Chondrocyte (in vitro differentiated cells): Measurements from ENCODE around the gene CYB561. TPM values are rescaled to one million over a fixed set of nuclear protein-coding genes. Genes with fewer than 3 reads are reported as not detected.
A peak's percentile ranks its signal among the peaks of the same experiment; 100 is the strongest.

ENCODE experiments used
- DNase-seq: peaks from one replicate; pipeline ENCODE4 v3.0.0; 2021; ENCODE audit warnings: mixed read lengths, low spot score
- H3K27ac Mint-ChIP-seq: one replicate; pipeline ENCODE4 v1.8.0; 2021; ENCODE audit warnings: mild to moderate bottlenecking, moderate library complexity, mixed read lengths; ENCODE audit not compliant: unreplicated experiment
- H3K27me3 Mint-ChIP-seq: 2 replicates; pipeline ENCODE4 v1.8.0; 2021; ENCODE audit warnings: low read depth, mixed read lengths
- H3K36me3 Mint-ChIP-seq: 2 replicates; pipeline ENCODE4 v1.8.0; 2021; ENCODE audit warnings: low read depth, mixed read lengths
- H3K4me1 Mint-ChIP-seq: 2 replicates; pipeline ENCODE4 v1.8.0; 2021; ENCODE audit warnings: low read depth, mild to moderate bottlenecking, mixed read lengths
- H3K4me3 Mint-ChIP-seq: one replicate; pipeline ENCODE4 v1.8.0; 2021; ENCODE audit warnings: mild to moderate bottlenecking, moderate library complexity, mixed read lengths; ENCODE audit not compliant: unreplicated experiment
- H3K9me3 Mint-ChIP-seq: 2 replicates; pipeline ENCODE4 v1.8.0; 2021; ENCODE audit warnings: low read depth, mixed read lengths
- total RNA-seq: library from RNA; stranded (reverse); gene quantifications from 3 replicates; pipeline ENCODE4 v1.2.1, GENCODE V29; 2021
- TF ChIP-seq, protein P1 (sequence below): fragments of 200-600 bp; sonication (generic); IDR thresholded peaks from 2 replicates; pipeline ENCODE4 v1.5.0; 2021; ENCODE audit warnings: antibody characterized with exemption, mild to moderate bottlenecking, moderate library complexity

Gene CYB561
- total RNA-seq, 1 donor from 2014 or later: 10.1 TPM

- DNase-seq: no peak
- TF ChIP-seq, protein P1, sequence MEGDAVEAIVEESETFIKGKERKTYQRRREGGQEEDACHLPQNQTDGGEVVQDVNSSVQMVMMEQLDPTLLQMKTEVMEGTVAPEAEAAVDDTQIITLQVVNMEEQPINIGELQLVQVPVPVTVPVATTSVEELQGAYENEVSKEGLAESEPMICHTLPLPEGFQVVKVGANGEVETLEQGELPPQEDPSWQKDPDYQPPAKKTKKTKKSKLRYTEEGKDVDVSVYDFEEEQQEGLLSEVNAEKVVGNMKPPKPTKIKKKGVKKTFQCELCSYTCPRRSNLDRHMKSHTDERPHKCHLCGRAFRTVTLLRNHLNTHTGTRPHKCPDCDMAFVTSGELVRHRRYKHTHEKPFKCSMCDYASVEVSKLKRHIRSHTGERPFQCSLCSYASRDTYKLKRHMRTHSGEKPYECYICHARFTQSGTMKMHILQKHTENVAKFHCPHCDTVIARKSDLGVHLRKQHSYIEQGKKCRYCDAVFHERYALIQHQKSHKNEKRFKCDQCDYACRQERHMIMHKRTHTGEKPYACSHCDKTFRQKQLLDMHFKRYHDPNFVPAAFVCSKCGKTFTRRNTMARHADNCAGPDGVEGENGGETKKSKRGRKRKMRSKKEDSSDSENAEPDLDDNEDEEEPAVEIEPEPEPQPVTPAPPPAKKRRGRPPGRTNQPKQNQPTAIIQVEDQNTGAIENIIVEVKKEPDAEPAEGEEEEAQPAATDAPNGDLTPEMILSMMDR: peak; percentile 95
- peaks cover 14% of the 10 kb centered on the region for H3K36me3 Mint-ChIP-seq
- H3K9me3 Mint-ChIP-seq: no peaks in the 10 kb centered on the region
- H3K4me3 Mint-ChIP-seq: no peak overlapping the region
- peaks cover 4% of the 10 kb centered on the region for H3K4me1 Mint-ChIP-seq
- no peaks in the 10 kb centered on the region for H3K27me3 Mint-ChIP-seq
- H3K27ac Mint-ChIP-seq: no peak overlapping the region
These were observed 39.3 kb downstream of the CYB561 start for GRCh38 chr17:63406689-63407330.

DNA sequence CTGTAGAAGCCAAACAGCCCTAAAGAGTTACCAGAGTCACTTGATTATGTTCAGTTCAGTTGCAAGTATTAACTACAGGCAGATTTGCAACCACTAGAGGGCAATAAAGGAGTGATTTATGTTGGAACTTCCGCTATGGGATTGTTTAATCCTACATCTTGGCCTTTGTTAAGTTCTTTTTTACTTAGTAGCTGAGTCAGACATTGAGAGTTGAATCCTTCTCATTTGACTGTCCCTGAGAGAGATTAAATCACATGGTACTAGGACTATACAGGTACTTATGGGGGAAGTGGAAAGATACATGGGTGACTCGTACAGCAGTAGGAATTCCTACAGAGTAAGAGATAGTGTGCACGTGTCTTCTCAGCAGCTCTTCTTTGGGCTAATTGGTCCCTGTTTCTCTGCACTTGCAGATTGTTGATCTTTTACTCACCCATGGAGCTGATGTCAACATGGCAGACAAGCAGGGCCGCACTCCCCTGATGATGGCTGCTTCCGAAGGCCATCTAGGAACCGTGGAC, 40.3 kb downstream of the CYB561 start:
- H3K9me3 Mint-ChIP-seq: no peaks in the 10 kb centered on the region
- H3K4me1 Mint-ChIP-seq: peaks cover 4% of the 10 kb centered on the region
- TF ChIP-seq, protein P1: peak; percentile 85
- H3K4me3 Mint-ChIP-seq: no peak overlapping the region
- peaks cover 9% of the 10 kb centered on the region for H3K36me3 Mint-ChIP-seq
- DNase-seq: no peak
- H3K27me3 Mint-ChIP-seq: no peaks in the 10 kb centered on the region
- H3K27ac Mint-ChIP-seq: no peak overlapping the region

DNA sequence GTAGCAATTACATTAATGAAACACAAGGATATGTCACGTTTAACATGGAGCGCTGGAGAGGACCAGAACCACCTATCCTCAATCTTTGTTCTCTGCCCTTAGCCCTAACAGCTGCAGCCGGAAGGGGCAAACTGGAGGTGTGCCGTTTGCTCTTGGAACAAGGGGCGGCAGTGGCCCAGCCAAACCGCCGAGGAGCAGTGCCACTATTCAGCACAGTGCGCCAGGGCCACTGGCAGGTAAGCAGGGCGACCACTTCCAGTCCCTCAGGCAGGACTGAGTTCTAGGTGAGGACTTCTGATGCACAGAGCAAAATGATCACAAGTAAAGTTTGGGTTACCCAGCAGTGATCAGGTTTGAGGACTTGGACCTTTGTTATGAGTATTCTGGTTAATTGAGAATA, 41.1 kb downstream of the CYB561 start:
- H3K4me3 Mint-ChIP-seq: no peak overlapping the region
- peaks cover 5% of the 10 kb centered on the region for H3K4me1 Mint-ChIP-seq
- peaks cover 9% of the 10 kb centered on the region for H3K36me3 Mint-ChIP-seq
- H3K9me3 Mint-ChIP-seq: no peaks in the 10 kb centered on the region
- no peaks in the 10 kb centered on the region for H3K27me3 Mint-ChIP-seq
- TF ChIP-seq, protein P1: no peak
- DNase-seq: no peak
- no peak overlapping the region for H3K27ac Mint-ChIP-seq

DNA sequence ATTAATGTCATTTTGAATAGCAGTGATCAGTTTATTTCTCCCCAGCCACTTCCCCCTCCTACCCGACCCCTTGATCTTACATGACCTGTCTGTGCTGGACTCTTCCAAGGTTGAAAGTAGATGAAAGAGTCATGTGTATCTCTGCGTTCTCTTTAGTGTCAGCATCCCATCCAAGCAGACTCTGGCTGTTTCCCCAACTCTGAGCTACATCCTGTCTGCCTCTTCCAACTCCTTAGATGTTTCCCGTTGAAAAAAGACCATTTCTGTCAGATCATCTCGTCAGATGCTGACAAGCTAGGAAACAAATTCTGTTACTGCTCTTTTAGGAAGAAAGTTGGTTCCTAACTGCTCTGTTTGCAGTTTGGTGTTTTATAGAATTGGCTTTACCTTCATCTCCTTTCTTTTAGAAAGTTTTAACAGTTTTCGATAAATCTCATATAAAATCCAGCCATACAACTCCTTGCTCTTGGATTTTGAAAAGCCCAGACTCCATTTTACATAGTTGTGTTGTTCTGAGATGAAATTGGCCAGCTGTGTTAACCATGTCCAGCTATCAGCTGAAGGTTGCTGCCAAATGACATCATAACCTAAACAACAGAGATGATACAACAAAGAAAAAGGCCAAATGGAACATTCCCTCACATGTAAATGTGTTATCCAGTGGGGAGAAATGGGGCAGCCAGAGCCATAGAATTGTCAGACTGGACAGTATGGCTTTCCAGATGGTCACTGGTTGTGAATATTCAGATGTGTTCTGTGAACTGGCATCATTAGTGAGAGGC, 43.5 kb downstream of the CYB561 start:
- H3K27ac Mint-ChIP-seq: no peak overlapping the region
- no peaks in the 10 kb centered on the region for H3K9me3 Mint-ChIP-seq
- no peak for DNase-seq
- peaks cover 11% of the 10 kb centered on the region for H3K36me3 Mint-ChIP-seq
- TF ChIP-seq, protein P1: no peak
- peaks cover 24% of the 10 kb centered on the region for H3K4me1 Mint-ChIP-seq
- no peaks in the 10 kb centered on the region for H3K27me3 Mint-ChIP-seq
- H3K4me3 Mint-ChIP-seq: no peak overlapping the region

- H3K36me3 Mint-ChIP-seq: peaks cover 14% of the 10 kb centered on the region
These were observed 46.2 kb downstream of the CYB561 start for GRCh38 chr17:63399856-63400255.

More at GRCh38 chr17:63399856-63400255, 46.2 kb downstream of the CYB561 start:
- TF ChIP-seq, protein P1: no peak
- DNase-seq: no peak
- Mint-ChIP-seq H3K27me3 (no peaks in the 10 kb centered on the region), H3K4me1 (peaks cover 36% of the 10 kb centered on the region), H3K4me3 (no peak overlapping the region), H3K9me3 (no peaks in the 10 kb centered on the region), H3K27ac (no peak overlapping the region)
